ENCODE results near the gene TAF1.
"Not testable (repeated sequence)": the region's sequence is repeated elsewhere in the genome, so short reads cannot be mapped to it uniquely, and the experiment has no call there.

Gene TAF1

DNA sequence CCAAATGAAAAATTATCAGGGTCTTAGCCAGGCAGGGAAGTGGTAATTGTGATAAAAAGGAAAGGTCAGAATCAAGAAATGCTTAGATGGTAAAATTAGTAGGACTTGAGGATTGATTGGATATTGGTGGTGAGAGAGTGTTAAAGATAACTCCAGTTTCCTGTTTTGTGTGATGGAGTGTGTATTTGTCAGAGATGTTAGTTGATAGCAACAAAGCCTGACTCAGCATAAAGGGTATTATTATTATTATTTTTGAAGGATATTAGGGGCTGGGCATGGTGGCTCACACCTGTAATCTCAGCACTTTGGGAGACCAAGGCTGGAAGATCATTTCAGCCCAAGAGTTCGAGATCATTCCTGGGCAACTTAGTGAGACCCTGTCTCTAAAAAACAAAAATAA lies 143.1 kb downstream of the TAF1 start:
- DNase-seq = no peak

DNA sequence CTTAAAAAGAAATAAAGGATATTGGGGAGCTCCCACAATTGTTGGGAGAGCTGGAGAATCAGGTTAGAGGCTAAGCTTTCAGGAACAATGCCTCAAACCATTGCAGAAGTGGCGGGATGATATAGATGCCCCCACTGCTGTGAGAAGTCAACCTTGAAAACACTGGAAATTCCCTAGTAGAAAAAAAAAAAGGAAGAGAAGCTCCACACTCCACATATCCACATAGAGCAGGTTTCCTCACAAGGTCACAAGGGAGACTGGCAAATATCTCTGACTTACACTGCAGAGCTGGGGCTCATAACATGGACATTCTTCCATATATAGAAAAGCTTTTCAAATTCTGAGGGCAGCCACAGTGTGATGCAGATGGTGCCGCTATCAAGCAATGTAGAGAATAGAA lies 144.0 kb downstream of the TAF1 start:
- DNase-seq = no peak

DNA sequence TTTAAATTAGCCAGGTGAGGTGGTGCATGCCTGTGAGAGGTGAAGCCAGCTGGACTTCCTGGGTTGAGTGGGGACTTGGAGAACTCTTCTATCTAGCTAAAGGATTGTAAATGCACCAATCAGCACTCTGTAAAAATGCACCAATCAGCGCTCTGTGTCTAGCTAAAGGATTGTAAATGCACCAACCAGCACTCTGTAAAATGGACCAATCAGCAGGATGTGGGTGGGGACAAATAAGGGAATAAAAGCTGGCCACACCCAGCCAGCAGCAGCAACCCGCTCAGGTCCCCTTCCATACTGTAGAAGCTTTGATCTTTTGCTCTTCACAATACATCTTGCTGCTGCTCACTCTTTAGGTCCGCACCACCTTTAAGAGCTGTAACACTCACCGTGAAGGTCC lies 147.6 kb downstream of the TAF1 start:
- DNase-seq = not testable (repeated sequence)

DNA sequence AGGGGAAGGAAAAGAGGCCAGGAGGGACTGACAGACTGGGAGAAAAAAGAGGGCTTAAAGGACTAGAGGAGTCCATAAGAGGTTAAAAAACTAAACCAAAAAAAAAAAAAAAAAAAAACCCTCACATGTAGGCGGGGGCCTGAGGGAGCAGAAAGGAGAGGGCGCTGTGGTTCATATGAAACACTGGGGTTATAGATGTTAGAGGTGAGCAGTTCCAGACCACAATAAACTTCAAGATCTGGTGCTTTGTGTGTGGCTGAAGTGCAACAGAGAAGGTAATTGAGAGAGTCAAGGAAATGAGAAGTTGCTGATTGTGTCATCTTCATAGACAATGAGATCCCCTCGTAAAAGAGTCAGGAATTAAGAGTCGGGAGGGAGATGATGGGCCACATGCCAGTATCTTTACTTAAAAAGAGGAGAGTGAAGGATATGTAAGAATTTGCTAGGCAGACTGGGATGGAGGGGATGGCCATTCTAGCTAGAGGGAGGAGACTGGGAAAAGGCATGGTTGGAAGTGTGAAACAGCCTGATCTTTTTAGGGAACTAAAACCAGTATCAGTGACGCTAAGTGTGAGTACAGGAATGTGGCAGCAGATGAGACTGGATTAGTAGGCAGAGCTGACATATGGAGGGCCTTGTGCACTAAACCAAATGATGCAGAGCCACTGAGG lies 148.3 kb downstream of the TAF1 start:
- DNase-seq = peak; percentile 55

DNA sequence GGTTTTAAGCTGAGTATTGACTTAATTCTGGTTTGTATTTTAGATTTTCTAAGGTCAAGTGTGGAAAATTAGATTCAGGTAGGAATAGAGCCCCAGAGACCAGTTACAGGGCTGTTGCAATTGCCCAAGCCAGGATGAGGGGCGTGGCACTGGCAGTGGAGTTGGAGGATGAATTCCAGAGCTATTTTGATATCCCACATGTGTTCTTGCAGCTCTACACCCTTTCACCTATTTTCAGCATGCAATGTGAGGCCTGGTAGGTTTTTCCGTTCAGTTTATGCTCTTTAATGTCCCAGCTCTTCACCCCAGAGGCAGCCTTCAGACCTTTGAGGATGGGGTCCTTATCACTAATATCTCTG lies 148.9 kb downstream of the TAF1 start:
- no peak for DNase-seq
